BLaER1 treated with 17β-estradiol and CSF1 and Interleukin-3, amounts not matched to agents 10 nM and 100 nM (cell line): ENCODE results near the gene UPF3A.
A peak's percentile ranks its signal among the peaks of the same experiment; 100 is the strongest.
"Not testable (repeated sequence)": the region's sequence is repeated elsewhere in the genome, so short reads cannot be mapped to it uniquely, and the experiment has no call there.

Experiments used
- H3K27ac ChIP-seq, 11 experiments: shearing (Covaris generic); formaldehyde crosslinking; 2 replicates each; pipeline ENCODE4 v1.8.1; 2022
- H3K27me3 ChIP-seq, 11 experiments: shearing (Covaris generic); formaldehyde crosslinking; 2 replicates each; pipeline ENCODE4 v1.8.1; 2022
- H3K36me3 ChIP-seq, 11 experiments: shearing (Covaris generic); formaldehyde crosslinking; 2 replicates each; pipeline ENCODE4 v1.8.1; 2022
- H3K4me1 ChIP-seq, 10 experiments: shearing (Covaris generic); formaldehyde crosslinking; 2 replicates each; pipeline ENCODE4 v1.8.1; 2022
- H3K4me2 ChIP-seq, 11 experiments: shearing (Covaris generic); formaldehyde crosslinking; 2 replicates each; pipeline ENCODE4 v1.8.1; 2022
- H3K4me3 ChIP-seq, 10 experiments: shearing (Covaris generic); formaldehyde crosslinking; 2 replicates each; pipeline ENCODE4 v1.8.1; 2022
- H3K9ac ChIP-seq, 11 experiments: shearing (Covaris generic); formaldehyde crosslinking; 2 replicates each; pipeline ENCODE4 v1.8.1; 2022
- H3K9me3 ChIP-seq, 11 experiments: shearing (Covaris generic); formaldehyde crosslinking; replicated peaks in 1 of 11; 2 replicates each; pipeline ENCODE4 v1.8.1; 2022
- H4K20me1 ChIP-seq, 11 experiments: shearing (Covaris generic); formaldehyde crosslinking; 2 replicates each; pipeline ENCODE4 v1.8.1; 2022
- Cebpa-rat ChIP-seq, 11 experiments: shearing (Covaris generic); IDR thresholded peaks; 2 replicates each; pipeline ENCODE4 v1.8.1; 2022

The UPF3A gene

GRCh38 chr13:114324334-114324733, 42.9 kb downstream of the UPF3A start:
- Histone ChIP-seq H3K4me1 (peaks cover 19 to 32% (median 27%) of the 10 kb centered on the region in 10 experiments; a peak in 19 of 20 replicates), H3K4me3 (no peak overlapping the region), H3K27me3 (no peaks in the 10 kb centered on the region), H3K9ac (no peak overlapping the region; a peak in 1 of 22 replicates), H3K9me3 (no peaks in the 10 kb centered on the region), H3K27ac (peak overlapping the region in 4 of 11 experiments; percentile 18 to 64 (median 40); a peak in 6 of 22 replicates), H3K36me3 (peaks cover 61 to 97% (median 90%) of the 10 kb centered on the region in 11 experiments), H4K20me1 (peaks cover 36 to 92% (median 64%) of the 10 kb centered on the region in 11 experiments; a peak in 21 of 22 replicates), H3K4me2 (peak overlapping the region in 8 of 11 experiments; percentile 1 to 74 (median 56); a peak in 12 of 22 replicates)
- no peak for TF ChIP-seq Cebpa-rat (IDR thresholded peaks at IDR 0.05)

DNA sequence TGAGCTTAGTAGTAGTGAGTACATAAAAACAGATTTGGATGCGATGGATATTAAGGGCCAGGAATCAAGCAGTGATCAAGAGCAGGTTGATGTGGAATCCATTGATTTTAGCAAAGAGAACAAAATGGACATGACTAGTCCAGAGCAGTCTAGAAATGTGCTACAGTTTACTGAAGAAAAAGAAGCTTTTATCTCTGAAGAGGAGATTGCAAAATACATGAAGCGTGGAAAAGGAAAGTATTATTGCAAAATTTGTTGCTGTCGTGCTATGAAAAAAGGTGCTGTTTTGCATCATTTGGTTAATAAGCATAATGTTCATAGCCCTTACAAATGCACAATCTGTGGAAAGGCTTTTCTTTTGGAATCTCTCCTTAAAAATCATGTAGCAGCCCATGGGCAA, 44.3 kb downstream of the UPF3A start:
- H3K36me3 ChIP-seq, result peaks cover 70 to 97% (median 85%) of the 10 kb centered on the region in 11 experiments
- peak overlapping the region in 9 of 11 experiments; percentile 12 to 64 (median 34); a peak in 15 of 22 replicates for H3K27ac ChIP-seq
- 0 out of 22 replicates have a peak, but pooled peaks of 2 of the 11 experiments have one; percentile 8 to 19 for TF ChIP-seq Cebpa-rat (IDR thresholded peaks at IDR 0.05)
- no peaks in the 10 kb centered on the region for H3K27me3 ChIP-seq
- H4K20me1 ChIP-seq, result peaks cover 24 to 78% (median 51%) of the 10 kb centered on the region in 11 experiments; a peak in 21 of 22 replicates
- no peak overlapping the region for H3K4me3 ChIP-seq
- H3K4me1 ChIP-seq, result peaks cover 13 to 28% (median 22%) of the 10 kb centered on the region in 10 experiments; a peak in 19 of 20 replicates
- H3K9me3 ChIP-seq, result no peaks in the 10 kb centered on the region
- peak overlapping the region; percentile 1 to 74 (median 56); a peak in 19 of 22 replicates for H3K4me2 ChIP-seq
- H3K9ac ChIP-seq, result peak overlapping the region in 3 of 11 experiments; percentile 16 to 46 (median 31); a peak in 4 of 22 replicates

DNA sequence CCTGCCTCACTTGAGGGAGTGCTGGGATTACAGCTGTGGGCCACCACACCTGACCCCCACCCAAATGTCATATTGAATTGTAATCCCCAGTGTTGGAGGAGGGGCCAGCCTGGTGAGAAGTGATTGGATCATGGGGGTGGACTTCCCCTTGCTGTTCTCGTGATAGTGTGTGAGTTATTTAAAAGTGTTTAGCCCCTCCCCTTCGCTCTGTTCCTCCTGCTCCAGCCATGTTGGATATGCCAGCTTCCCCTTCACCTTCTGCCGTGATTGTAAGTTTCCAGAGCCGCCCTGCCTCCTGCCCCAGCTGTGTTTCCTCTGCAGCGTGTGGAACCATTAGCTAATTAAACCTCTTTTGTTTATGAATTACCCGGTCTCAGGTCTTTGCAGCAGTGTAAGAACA, 46.6 kb downstream of the UPF3A start:
- no peak overlapping the region for H3K4me2 ChIP-seq
- no peak for TF ChIP-seq Cebpa-rat (IDR thresholded peaks at IDR 0.05)
- no peak overlapping the region for H3K27ac ChIP-seq
- H3K4me3 ChIP-seq, result no peak overlapping the region
- peaks cover 13 to 28% (median 22%) of the 10 kb centered on the region in 10 experiments; a peak in 19 of 20 replicates for H3K4me1 ChIP-seq
- peaks cover 5 to 56% (median 33%) of the 10 kb centered on the region in 11 experiments; a peak in 21 of 22 replicates for H4K20me1 ChIP-seq
- H3K36me3 ChIP-seq, result peaks cover 53 to 74% (median 63%) of the 10 kb centered on the region in 11 experiments
- H3K9me3 ChIP-seq, result no peaks in the 10 kb centered on the region
- H3K9ac ChIP-seq, result no peak overlapping the region
- no peaks in the 10 kb centered on the region for H3K27me3 ChIP-seq

GRCh38 chr13:114328595-114328994, 47.2 kb downstream of the UPF3A start:
- Histone ChIP-seq H3K27me3 (no peaks in the 10 kb centered on the region), H3K4me1 (peaks cover 14 to 28% (median 23%) of the 10 kb centered on the region in 10 experiments), H3K4me2 (no peak overlapping the region), H3K4me3 (no peak overlapping the region), H3K36me3 (peaks cover 47 to 69% (median 57%) of the 10 kb centered on the region in 11 experiments), H4K20me1 (peaks cover 4 to 51% (median 33%) of the 10 kb centered on the region in 11 experiments; a peak in 21 of 22 replicates), H3K9me3 (no peaks in the 10 kb centered on the region), H3K9ac (no peak overlapping the region), H3K27ac (no peak overlapping the region)
- TF ChIP-seq Cebpa-rat (IDR thresholded peaks at IDR 0.05), result no peak

GRCh38 chr13:114330086-114330485, 48.7 kb downstream of the UPF3A start:
- no peaks in the 10 kb centered on the region for H3K27me3 ChIP-seq
- H3K27ac ChIP-seq, result no peak overlapping the region
- no peak for TF ChIP-seq Cebpa-rat (IDR thresholded peaks at IDR 0.05)
- peaks cover 4 to 36% (median 26%) of the 10 kb centered on the region in 11 experiments; a peak in 21 of 22 replicates for H4K20me1 ChIP-seq
- no peaks in the 10 kb centered on the region for H3K9me3 ChIP-seq
- no peak overlapping the region for H3K4me3 ChIP-seq
- peaks cover 32 to 54% (median 43%) of the 10 kb centered on the region in 11 experiments for H3K36me3 ChIP-seq
- H3K4me1 ChIP-seq, result peaks cover 10 to 25% (median 22%) of the 10 kb centered on the region in 10 experiments
- no peak overlapping the region for H3K9ac ChIP-seq
- H3K4me2 ChIP-seq, result no peak overlapping the region

GRCh38 chr13:114333881-114334280, 52.5 kb downstream of the UPF3A start:
- not testable (repeated sequence) for H3K27ac ChIP-seq, H4K20me1 ChIP-seq, H3K9ac ChIP-seq, H3K4me3 ChIP-seq, H3K27me3 ChIP-seq, H3K9me3 ChIP-seq
- Histone ChIP-seq H3K4me1 (peaks cover 0 to 13% (median 11%) of the 10 kb centered on the region in 10 experiments; a peak in 15 of 20 replicates), H3K36me3 (peaks cover 7 to 20% (median 13%) of the 10 kb centered on the region in 11 experiments; a peak in 19 of 22 replicates), H3K4me2 (peak overlapping the region in 7 of 11 experiments; percentile 6 to 56 (median 35); a peak in 12 of 22 replicates)

DNA sequence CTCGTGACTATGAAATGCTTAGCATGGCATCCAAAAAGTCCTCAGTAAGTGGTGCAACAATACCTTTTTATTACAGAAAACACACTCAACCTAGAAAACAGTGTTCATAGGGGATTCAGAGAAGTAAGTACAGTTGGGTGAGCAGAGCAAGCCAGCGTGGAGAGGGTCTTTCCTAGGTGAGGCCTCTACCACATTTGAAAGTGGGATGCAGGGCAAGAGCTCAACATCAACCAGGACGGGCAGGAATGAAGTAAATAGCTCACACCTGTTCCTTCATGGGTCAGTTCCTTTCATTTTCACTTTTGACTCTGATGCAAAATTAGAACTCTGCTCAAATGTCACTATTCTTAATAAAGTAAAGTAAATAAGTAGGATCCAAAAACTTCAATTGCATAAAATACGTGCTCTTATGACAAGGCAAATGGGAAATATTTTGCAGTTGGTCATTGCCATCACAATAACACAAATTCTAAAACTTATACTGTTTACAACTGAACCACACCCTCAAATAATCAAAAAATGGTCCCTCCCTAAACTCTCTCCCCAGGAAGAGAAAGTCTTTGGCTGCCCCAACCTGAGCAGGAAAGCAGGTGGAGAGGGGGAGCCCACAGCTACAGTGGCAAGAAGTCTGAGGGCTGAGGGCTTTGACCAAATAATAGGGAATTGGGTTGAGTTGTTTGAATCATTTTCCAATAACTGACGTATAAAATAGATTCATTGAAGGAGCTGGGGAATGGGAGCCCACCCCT, 53.1 kb downstream of the UPF3A start:
- Histone ChIP-seq H3K4me2 (peak overlapping the region in 8 of 11 experiments; percentile 6 to 56 (median 30); a peak in 12 of 22 replicates), H3K36me3 (peaks cover 3 to 14% (median 8%) of the 10 kb centered on the region in 11 experiments; a peak in 13 of 22 replicates), H3K9ac (no peak overlapping the region), H3K27me3 (no peaks in the 10 kb centered on the region), H3K4me1 (peaks cover 0 to 18% (median 11%) of the 10 kb centered on the region in 10 experiments; a peak in 15 of 20 replicates), H3K27ac (no peak overlapping the region), H3K9me3 (0 out of 22 replicates have a peak, but pooled peaks cover 0 to 5% (median 0%) of the 10 kb centered on the region in 11 experiments), H4K20me1 (no peaks in the 10 kb centered on the region; a peak in 1 of 22 replicates), H3K4me3 (no peak overlapping the region)
- TF ChIP-seq Cebpa-rat (IDR thresholded peaks at IDR 0.05), result no peak

DNA sequence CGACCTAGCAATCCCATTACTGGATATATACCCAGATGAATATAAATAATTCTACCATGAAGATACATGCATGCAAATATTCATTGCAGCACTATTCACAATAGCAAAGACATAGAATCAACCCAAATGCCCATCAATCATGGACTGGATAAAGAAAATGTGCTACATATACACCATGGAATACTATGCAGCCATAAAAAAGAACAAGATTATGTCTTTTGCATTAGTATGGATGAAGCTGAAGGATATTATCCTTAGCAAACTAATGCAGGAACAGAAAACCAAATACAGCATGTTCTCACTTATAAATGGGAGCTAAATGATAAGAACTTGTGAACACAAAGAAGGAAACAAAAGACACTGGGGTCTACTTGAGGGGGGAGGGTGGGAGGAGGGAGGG, 55.1 kb downstream of the UPF3A start:
- H3K9me3 ChIP-seq, result not testable (repeated sequence)

DNA sequence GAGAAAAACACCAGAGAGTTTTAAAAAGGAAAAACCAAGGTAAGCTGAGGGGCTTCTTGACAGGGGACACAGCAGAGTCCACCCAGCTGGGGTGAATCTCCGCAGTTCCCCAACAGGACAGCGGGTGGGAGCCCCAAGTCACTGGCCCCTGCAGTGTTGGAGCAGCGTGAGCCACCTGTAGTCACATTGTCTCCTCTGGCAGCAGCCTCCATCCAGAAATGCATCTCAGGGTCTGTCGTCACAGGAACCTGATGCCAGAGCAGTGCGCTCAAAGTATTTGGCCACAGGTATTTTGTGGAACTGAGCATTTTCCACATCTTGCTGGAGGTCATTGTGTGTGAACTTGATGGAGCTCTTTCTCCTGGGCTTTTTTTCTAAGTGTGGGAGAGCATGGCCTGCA, 57.6 kb downstream of the UPF3A start:
- Histone ChIP-seq H3K9me3 (peaks cover 0 to 16% (median 0%) of the 10 kb centered on the region in 11 experiments; a peak in 3 of 22 replicates), H3K27me3 (no peaks in the 10 kb centered on the region), H3K4me2 (no peak overlapping the region), H3K27ac (no peak overlapping the region), H3K36me3 (no peaks in the 10 kb centered on the region), H4K20me1 (no peaks in the 10 kb centered on the region), H3K4me1 (peaks cover 3 to 25% (median 14%) of the 10 kb centered on the region in 10 experiments; a peak in 16 of 20 replicates), H3K4me3 (no peak overlapping the region), H3K9ac (no peak overlapping the region; a peak in 1 of 22 replicates)
- TF ChIP-seq Cebpa-rat (IDR thresholded peaks at IDR 0.05), result no peak

More for the DNA sequence above, 55.1 kb downstream of the UPF3A start:
- not testable (repeated sequence) for H3K9ac ChIP-seq, H3K27ac ChIP-seq, H3K27me3 ChIP-seq, H3K36me3 ChIP-seq, H4K20me1 ChIP-seq, H3K4me2 ChIP-seq, H3K4me3 ChIP-seq
- peaks cover 0 to 29% (median 18%) of the 10 kb centered on the region in 10 experiments; a peak in 15 of 20 replicates for H3K4me1 ChIP-seq
